ENCODE measurements around the gene PPP3CA. TPM values are rescaled to one million over a fixed set of nuclear protein-coding genes. Genes with fewer than 3 reads are reported as not detected.

The PPP3CA gene
- total RNA-seq, 1 experiment from 2014 or later: 26.1 TPM

GRCh38 chr4:101337688-101338087, 9.6 kb downstream of the PPP3CA start:
- in situ Hi-C loops (cut with HindIII; ENCODE audit: low pct_unique_long_range_greater_than_20kb, low sequenced_read_pairs): no loop called here

GRCh38 chr4:101334963-101335572, 12.3 kb downstream of the PPP3CA start:
- in situ Hi-C loops (cut with HindIII; ENCODE audit: low pct_unique_long_range_greater_than_20kb, low sequenced_read_pairs): no loop called here
- DNase-seq (ENCODE audit: low read depth): no peak

More at GRCh38 chr4:101337688-101338087, 9.6 kb downstream of the PPP3CA start:
- peak; percentile 25 for DNase-seq (ENCODE audit: low read depth)

GRCh38 chr4:101332424-101332823, 14.9 kb downstream of the PPP3CA start:
- DNase-seq (ENCODE audit: low read depth): no peak
- in situ Hi-C loops (cut with HindIII; ENCODE audit: low pct_unique_long_range_greater_than_20kb, low sequenced_read_pairs): no loop called here

- no peak for DNase-seq (ENCODE audit: low read depth)
- in situ Hi-C loops (cut with HindIII; ENCODE audit: low pct_unique_long_range_greater_than_20kb, low sequenced_read_pairs): no loop called here
These were observed 16.3 kb downstream of the PPP3CA start for GRCh38 chr4:101331017-101331416.

- DNase-seq (ENCODE audit: low read depth): no peak
- in situ Hi-C loops (cut with HindIII; ENCODE audit: low pct_unique_long_range_greater_than_20kb, low sequenced_read_pairs): no loop called here
These were observed 17.7 kb downstream of the PPP3CA start for GRCh38 chr4:101329592-101329991.

GRCh38 chr4:101328063-101328602, 19.2 kb downstream of the PPP3CA start:
- no peak for DNase-seq (ENCODE audit: low read depth)
- in situ Hi-C loops (cut with HindIII; ENCODE audit: low pct_unique_long_range_greater_than_20kb, low sequenced_read_pairs): no loop called here

- DNase-seq (ENCODE audit: low read depth): no peak
- in situ Hi-C loops (cut with HindIII; ENCODE audit: low pct_unique_long_range_greater_than_20kb, low sequenced_read_pairs): no loop called here
These were observed 20.8 kb downstream of the PPP3CA start for GRCh38 chr4:101326576-101326975.

- in situ Hi-C loops (cut with HindIII; ENCODE audit: low pct_unique_long_range_greater_than_20kb, low sequenced_read_pairs): no loop called here
- no peak for DNase-seq (ENCODE audit: low read depth)
These were observed 24.6 kb downstream of the PPP3CA start for GRCh38 chr4:101322743-101323142.

GRCh38 chr4:101321481-101322042, 25.8 kb downstream of the PPP3CA start:
- DNase-seq (ENCODE audit: low read depth): no peak
- in situ Hi-C loops (cut with HindIII; ENCODE audit: low pct_unique_long_range_greater_than_20kb, low sequenced_read_pairs): no loop called here

GRCh38 chr4:101315786-101316185, 31.5 kb downstream of the PPP3CA start:
- DNase-seq (ENCODE audit: low read depth): no peak
- in situ Hi-C loops (cut with HindIII; ENCODE audit: low pct_unique_long_range_greater_than_20kb, low sequenced_read_pairs): no loop called here

GRCh38 chr4:101315041-101315440, 32.3 kb downstream of the PPP3CA start:
- no peak for DNase-seq (ENCODE audit: low read depth)
- in situ Hi-C loops (cut with HindIII; ENCODE audit: low pct_unique_long_range_greater_than_20kb, low sequenced_read_pairs): no loop called here

GRCh38 chr4:101309925-101310324, 37.4 kb downstream of the PPP3CA start:
- in situ Hi-C loops (cut with HindIII; ENCODE audit: low pct_unique_long_range_greater_than_20kb, low sequenced_read_pairs): no loop called here
- DNase-seq (ENCODE audit: low read depth): no peak

- no peak for DNase-seq (ENCODE audit: low read depth)
These were observed 39.4 kb downstream of the PPP3CA start for GRCh38 chr4:101307899-101308298.

GRCh38 chr4:101306764-101307615, 40.3 kb downstream of the PPP3CA start:
- in situ Hi-C loops (cut with HindIII; ENCODE audit: low pct_unique_long_range_greater_than_20kb, low sequenced_read_pairs): no loop called here
- no peak for DNase-seq (ENCODE audit: low read depth)

More at GRCh38 chr4:101307899-101308298, 39.4 kb downstream of the PPP3CA start:
- in situ Hi-C loops (cut with HindIII; ENCODE audit: low pct_unique_long_range_greater_than_20kb, low sequenced_read_pairs): no loop called here

- in situ Hi-C loops (cut with HindIII; ENCODE audit: low pct_unique_long_range_greater_than_20kb, low sequenced_read_pairs): no loop called here
- no peak for DNase-seq (ENCODE audit: low read depth)
These were observed 41.1 kb downstream of the PPP3CA start for GRCh38 chr4:101306225-101306624.

GRCh38 chr4:101304916-101305315, 42.4 kb downstream of the PPP3CA start:
- DNase-seq (ENCODE audit: low read depth): no peak

GRCh38 chr4:101299899-101300540, 47.3 kb downstream of the PPP3CA start:
- in situ Hi-C loops (cut with HindIII; ENCODE audit: low pct_unique_long_range_greater_than_20kb, low sequenced_read_pairs): no loop called here
- DNase-seq (ENCODE audit: low read depth): no peak

More at GRCh38 chr4:101304916-101305315, 42.4 kb downstream of the PPP3CA start:
- in situ Hi-C loops (cut with HindIII; ENCODE audit: low pct_unique_long_range_greater_than_20kb, low sequenced_read_pairs): no loop called here

GRCh38 chr4:101299021-101299420, 48.3 kb downstream of the PPP3CA start:
- no peak for DNase-seq (ENCODE audit: low read depth)
- in situ Hi-C loops (cut with HindIII; ENCODE audit: low pct_unique_long_range_greater_than_20kb, low sequenced_read_pairs): no loop called here

GRCh38 chr4:101295691-101296090, 51.6 kb downstream of the PPP3CA start:
- in situ Hi-C loops (cut with HindIII; ENCODE audit: low pct_unique_long_range_greater_than_20kb, low sequenced_read_pairs): no loop called here

More at GRCh38 chr4:101295691-101296090, 51.6 kb downstream of the PPP3CA start:
- DNase-seq (ENCODE audit: low read depth): no peak

Data from Caki2 (cell line).